ENCODE results near the gene SHBG.

Gene SHBG

DNA sequence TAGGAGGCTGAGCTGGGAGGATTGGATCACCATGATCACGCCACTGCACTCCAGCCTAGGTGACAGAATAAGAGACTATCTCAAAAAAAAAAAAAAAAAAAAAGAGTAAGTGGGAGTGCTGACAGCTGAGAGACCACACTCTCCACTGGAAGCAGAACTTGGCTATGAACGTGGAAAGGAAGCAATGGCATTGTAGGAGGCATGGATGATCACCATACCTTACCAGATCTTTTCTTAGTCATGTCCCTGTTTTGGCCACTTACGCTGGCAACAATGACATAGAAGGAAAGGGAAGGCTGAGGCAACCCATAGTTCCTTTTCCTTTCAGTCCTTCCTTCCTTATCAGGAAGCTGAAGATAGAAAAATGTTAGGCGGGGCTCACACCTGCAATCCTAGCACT lies 17.1 kb downstream of the SHBG start:
- DNase-seq (ENCODE audit: low read depth in 2 of 2), result no peak

DNA sequence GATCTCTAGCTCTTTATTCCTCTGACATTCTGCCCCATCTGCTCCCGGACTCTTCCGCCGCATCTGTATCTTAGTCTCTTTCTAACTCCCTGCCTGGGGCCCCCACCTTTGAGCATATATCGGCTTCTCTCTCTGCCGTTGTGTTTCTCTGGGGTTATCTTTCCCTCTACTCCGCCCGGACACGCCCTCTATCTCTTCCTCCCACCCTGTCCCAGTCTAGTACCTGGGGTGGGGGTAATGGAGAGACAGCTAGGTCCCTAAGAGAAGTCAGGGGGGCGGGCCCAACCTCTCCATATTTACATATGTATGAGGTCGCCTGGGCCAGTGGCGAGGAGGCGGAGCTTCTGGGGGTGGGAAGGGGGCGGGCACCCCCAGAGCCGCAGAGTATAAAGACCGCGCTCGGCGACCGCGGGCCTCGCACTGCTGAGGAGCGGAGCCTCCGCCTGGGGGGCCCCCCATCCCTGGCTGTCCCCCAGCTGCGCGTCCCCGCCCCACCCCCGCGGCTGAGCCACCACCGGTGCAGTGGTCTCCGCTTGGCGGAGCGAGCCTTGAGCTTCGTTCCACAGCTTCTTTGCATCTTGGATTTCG lies 20.7 kb downstream of the SHBG start, which contains the start of gene ATP1B2:
TSS of gene ATP1B2 (plus strand) at position 418 of the 588 bp plus-strand sequence. CDS start 593 bp downstream, outside the sequence.
- DNase-seq (ENCODE audit: low read depth in 2 of 2), result peak; percentile 49 to 63

DNA sequence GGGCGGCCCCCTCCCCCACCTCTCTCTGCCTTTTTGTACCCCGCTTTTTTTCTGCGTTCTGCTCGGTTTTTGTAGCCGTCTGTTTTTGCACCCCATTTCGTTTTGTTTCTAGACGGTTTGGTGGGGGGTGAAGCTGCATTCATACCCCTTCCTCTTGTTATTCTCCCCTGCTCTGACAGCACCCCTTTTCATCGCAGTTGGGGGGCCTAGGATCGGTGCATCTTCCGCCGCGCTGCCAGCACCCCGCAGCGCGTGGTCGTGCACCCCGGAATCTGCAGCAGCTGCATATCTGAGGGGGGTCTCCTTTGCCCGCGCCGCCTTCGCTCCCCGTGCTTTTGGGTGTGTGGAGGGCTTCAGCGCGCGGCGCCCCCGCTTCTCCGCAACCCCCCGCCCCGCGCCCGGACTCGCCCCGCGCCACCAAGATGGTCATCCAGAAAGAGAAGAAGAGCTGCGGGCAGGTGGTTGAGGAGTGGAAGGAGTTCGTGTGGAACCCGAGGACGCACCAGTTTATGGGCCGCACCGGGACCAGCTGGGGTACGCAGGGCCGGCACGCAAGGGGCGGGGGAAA lies 21.2 kb downstream of the SHBG start:
- no peak for DNase-seq (ENCODE audit: low read depth in 2 of 2)

DNA sequence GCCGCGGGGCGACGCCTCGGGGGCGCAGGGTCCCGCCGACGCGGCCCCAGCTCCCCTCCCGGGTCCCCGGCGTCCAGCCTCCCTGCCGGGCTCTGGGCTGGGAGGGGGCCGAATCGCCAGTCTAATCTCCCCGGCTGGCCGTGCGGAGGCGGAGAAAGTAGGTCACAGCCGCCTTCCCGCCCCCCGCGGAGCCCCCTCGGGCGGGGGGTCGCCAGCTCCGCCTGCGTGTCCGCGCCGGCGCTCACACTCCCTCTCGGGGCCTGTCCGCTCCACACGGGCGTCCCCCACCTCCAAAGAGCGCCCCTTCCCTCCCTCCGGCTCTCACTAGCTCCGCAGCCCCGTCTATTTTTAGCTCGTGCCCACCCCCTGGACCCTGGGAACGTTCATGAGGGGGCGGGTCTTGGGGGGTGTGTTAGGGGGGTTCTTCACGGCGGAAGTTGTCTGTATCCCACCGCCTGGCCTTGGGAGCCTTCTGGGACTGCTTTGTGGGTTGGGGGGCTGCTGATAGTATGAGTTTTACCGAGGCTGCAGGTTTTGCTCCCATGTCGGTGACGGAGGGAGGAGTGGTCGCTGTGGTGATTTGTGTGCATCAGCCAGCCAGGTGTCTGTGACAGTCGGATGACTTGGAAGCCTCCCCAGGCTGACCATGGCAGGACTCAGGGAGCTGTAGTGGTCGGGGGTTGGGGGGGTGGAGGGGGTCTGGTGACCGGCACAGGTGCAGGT lies 21.9 kb downstream of the SHBG start:
- no peak for DNase-seq (ENCODE audit: low read depth in 2 of 2)

DNA sequence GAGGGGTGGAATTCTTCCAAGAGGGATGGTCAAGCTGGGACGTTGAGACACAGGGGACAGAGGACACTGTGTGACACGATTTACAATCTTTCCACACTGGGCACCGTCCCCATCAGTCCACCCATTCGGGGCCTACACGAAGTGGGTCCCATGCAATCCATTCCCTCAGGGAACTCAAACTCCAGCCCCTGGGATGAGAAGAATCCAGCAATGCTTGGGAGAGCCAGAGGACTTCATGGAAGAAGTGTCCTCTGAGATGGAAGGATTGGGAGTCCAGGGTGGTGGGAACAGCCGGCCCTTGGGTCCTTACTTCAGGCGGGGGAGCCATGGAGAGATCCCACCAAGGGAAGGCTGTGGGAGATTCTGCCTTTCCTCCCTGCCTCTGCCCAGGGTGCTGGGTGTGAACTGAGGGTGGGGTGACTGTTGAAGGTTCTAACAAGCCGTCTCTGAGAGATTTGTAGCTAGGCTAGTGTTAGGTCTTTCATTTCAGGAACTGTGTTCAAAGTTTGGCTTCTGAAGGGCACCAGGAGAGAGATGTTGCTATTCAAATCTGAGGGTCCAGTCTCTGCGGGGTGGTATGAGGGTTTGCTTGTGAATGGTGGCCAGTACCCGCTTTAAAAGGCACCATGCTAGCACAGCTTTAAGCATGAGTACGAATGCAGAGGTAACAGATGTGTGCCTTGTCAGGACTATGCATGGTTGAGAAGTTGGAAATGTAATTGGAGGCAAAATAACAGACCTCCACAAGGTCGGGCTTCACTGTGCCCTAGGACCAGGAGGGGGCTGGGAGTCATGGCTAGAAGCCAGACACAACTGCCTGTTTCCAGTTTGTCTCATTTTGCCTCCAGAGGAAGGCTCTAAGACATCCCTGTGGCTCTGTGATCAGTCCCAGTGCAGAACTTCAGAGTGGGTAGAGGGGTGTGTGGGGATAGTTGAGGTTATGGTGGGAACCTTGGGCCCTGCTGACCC lies 22.7 kb downstream of the SHBG start:
- no peak for DNase-seq (ENCODE audit: low read depth in 2 of 2)

DNA sequence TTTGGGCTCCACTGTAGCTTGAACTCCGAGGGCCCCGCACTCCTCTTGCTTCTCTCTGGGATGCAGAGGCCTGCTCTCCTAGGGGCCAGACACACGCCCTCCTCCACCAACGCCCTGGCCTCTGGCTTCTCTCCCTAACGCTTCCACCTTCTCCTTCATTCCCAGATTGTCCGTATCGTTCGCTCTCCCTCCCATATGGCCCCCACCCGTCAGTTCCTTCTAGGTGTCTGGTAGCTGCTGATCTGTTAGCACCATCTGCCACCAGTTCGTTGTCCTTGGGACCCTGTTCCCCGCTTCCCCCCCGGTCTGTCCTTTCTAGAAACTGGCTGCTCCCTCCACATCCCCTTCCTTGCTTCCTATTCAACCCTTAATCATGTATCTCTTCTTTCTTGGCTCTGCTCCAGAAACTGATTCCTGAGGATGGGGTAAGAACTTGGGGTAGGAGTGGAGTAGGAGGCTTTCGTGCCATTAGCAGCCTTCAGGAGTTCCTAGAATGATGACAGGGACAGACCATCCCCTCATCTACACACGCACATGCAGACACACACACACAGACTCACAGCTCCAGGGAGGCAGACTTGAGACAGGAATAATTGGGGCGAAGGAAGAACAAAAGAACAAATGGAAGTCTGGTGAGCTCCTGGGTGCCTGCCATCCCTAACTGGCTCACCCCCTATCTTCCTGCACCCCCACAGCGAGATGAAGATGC lies 25.1 kb downstream of the SHBG start:
- DNase-seq (ENCODE audit: low read depth in 2 of 2), result no peak

DNA sequence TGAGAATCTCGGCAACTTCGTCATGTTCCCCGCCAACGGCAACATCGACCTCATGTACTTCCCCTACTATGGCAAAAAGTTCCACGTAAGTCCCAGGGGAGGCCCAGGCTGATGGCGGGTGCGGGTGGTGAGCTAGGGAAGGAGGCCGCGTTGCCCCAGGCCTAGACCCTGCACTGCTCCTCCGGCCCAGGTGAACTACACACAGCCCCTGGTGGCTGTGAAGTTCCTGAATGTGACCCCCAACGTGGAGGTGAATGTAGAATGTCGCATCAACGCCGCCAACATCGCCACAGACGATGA lies 25.6 kb downstream of the SHBG start:
- no peak for DNase-seq (ENCODE audit: low read depth in 2 of 2)

DNA sequence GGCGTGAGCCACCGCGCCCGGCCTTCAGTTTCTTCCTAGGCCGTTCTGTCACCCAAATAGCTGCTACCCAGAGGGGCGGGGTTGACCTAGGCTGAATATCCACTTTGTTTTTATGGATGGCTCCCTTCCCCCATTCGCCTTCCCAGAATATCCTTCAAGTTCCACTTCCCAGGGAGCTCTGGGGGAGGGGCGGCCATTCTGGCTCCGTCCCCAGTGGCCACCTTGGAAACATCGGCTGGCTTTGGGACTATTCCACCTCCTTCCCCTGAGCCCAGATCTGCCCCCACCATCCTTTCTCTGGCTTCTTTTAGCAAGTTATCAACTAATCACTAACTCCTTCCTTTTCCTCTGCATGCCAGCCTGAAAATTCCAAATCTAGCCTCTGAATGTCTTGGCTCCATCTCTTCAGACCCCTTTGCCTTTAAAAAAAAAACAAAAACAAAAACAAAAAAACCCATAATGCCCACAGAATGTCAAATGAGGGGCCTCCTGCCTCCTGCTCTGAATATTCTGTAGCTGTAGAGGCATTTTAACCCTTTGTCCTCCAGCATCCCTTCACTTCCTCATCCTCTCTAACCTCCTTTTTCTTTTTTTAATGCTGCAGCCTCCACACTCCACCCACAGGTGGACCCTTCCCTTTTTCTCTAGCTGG lies 27.1 kb downstream of the SHBG start:
- no peak for DNase-seq (ENCODE audit: low read depth in 2 of 2)

DNA sequence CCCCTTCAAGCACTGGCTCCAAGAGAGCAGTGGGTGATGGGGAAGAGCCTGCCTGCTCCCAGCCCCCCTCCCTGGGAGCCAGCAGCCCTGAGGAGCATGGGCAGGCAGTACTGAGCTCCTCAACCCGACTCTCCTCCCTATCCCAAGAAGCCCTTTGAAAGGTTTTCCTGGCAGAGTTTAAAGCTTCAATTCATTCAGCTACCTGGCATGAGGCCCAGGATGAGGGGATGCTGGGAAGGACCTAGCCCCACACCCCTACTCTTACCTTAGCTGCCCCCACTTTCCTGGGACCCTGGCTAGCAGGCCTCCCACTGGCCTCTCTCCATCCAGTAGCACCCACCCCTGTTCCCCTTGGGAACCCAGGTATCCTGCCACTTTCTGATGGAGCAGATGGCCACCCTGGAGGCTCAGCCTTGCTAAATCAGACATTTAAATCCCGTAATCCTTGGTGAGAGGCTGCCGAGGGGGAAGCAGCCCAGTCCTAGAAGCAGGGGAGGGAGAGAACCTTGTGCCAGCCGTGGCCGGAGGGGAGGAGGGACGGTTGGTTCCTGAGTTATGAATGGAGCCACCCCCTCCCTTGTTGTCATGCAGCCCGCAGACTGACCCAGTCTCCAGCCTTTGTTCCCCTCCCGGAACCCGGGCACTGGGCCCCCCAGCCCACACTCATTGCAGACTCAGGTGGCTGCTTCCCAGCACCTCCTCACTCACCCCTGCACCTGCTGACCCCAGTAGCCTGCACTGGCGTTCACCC lies 37.9 kb downstream of the SHBG start:
- no peak for DNase-seq (ENCODE audit: low read depth in 2 of 2)

DNA sequence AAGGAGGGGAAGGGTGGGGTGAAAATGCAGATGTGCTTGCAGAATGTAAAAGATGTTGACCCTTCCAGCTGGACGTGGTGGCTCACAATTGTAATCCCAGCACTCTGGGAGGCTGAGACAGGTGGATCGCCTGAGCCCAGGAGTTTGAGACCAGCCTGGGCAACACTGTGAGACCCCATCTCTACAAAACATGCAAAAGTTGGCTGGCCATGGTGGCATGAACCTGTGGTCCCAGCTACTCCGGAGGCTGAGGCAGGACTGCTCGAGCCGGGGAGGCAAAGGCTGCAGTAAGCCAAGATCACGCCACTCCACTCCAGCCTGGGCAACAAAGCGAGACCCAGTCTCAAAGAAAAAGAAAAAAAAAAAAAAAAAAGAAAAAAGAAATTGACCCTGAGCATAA lies 38.5 kb downstream of the SHBG start:
- no peak for DNase-seq (ENCODE audit: low read depth in 2 of 2)

DNA sequence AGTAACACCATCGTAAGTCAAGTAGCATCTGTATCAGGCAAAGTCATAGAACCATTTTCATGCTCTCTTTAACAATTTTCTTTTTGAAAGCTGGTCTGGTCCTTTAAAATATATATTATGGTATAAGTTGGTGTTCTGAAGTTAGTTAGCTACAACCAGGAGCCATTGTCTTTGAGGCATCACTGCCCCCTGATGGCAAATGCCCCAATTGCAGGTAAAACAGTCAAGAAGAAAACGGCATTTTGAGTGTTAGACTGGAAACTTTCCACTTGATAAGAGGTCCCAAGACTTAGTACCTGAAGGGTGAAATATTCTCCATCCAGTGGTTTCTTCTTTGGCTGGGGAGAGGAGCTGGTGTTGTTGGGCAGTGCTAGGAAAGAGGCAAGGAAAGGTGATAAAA lies 43.3 kb downstream of the SHBG start:
- DNase-seq (ENCODE audit: low read depth in 2 of 2), result peak in 1 of 2 experiments; percentile 54

DNA sequence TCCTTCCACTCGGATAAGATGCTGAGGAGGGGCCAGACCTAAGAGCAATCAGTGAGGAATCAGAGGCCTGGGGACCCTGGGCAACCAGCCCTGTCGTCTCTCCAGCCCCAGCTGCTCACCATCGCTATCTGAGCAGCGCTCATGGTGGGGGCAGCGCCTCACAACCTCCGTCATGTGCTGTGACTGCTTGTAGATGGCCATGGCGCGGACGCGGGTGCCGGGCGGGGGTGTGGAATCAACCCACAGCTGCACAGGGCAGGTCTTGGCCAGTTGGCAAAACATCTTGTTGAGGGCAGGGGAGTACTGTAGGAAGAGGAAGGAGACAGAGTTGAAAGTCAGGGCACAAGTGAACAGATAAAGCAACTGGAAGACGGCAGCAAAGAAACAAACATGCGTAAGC lies 45.0 kb downstream of the SHBG start:
- no peak for DNase-seq (ENCODE audit: low read depth in 2 of 2)

DNA sequence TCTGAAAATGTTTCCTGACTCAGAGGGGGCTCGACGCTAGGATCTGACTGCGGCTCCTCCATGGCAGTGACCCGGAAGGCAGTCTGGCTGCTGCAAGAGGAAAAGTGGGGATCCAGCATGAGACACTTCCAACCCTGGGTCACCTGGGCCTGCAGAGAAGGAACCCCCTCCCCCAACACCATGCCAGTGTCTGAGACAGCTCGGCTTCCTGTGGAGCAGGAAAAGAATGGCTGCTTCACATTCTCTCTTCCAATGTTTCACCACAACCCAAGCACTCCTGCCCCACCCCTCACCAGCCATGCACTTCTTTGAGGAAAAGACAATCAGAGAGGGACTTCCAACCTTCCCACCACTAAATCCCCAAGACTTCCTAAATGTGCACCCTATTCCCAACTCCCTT lies 46.6 kb downstream of the SHBG start:
- no peak for DNase-seq (ENCODE audit: low read depth in 2 of 2)

DNA sequence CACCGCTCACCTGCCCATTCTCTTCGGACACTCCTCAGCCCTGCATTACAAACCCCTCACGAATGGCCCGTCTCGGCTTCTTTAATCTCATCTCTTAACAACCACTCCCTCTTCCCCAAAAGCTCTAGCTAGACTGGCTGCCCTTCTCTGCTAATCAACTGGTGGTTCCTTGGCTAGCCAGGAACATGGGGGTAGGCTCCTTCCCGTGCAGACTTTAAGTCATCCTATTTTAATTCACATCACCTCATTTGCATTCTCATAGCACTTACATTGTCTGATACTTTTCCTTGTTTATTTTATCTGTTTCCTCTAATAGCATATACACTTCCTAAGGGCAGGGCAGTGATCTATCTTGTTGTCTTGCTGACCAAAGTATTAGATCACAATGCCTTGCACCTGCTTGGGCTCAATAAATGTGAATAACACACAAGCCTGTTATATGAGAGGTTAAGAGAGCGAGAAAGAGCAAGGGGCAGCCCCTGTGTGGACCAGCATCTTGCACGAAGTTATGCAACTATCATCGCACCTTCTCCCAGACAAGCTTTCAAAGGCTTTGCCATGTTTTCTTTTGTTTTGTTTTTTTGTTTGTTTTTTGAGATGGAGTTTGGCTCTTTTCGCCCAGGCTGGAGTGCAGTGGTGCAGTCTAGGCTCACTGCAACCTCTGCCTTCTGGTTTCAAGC lies 47.6 kb downstream of the SHBG start:
- DNase-seq (ENCODE audit: low read depth in 2 of 2), result no peak

Measured in stimulated activated CD4-positive, alpha-beta T cell treated with anti-CD3 and anti-CD28 coated beads, Interleukin-12 subunit alpha, Interleukin-12 subunit beta, amount 100 ng/mL, for 24 hours (primary cell).